Effector memory CD8-positive, alpha-beta T cell (primary cell): ENCODE results near the gene NUF2.
"Not testable (repeated sequence)": the region's sequence is repeated elsewhere in the genome, so short reads cannot be mapped to it uniquely, and the experiment has no call there.

Source experiments
- ATAC-seq: fragments of 150-1000 bp; cut with Tn5 transposase; replicated peaks from 2 replicates; pipeline ENCODE4 v1.10.0; 2021; ENCODE audit warnings: mild to moderate bottlenecking, moderate library complexity
- DNase-seq, 3 experiments: peaks; one replicate each; pipeline ENCODE4 v3.0.0; 2021
- H3K27ac Mint-ChIP-seq, 2 donors: one replicate each; pipeline ENCODE4 v1.8.0; 2022; ENCODE audit warnings: mild to moderate bottlenecking in 2 of 2, mixed read lengths in 2 of 2, moderate library complexity in 2 of 2
- H3K27me3 Mint-ChIP-seq, 2 donors: one replicate each; pipeline ENCODE4 v1.8.0; 2022; ENCODE audit warnings: mixed read lengths in 2 of 2
- H3K36me3 Mint-ChIP-seq: one replicate; pipeline ENCODE4 v1.8.0; 2022; ENCODE audit warnings: mild to moderate bottlenecking, moderate library complexity, mixed read lengths; ENCODE audit not compliant: insufficient read depth
- H3K4me1 Mint-ChIP-seq, 2 donors: one replicate each; pipeline ENCODE4 v1.8.0; 2022; ENCODE audit warnings: low read depth in 2 of 2, mixed read lengths in 2 of 2
- H3K4me3 Mint-ChIP-seq, 2 donors: one replicate each; pipeline ENCODE4 v1.8.0; 2022; ENCODE audit warnings: mild to moderate bottlenecking in 2 of 2, mixed read lengths in 2 of 2, moderate library complexity in 2 of 2
- H3K9me3 Mint-ChIP-seq, 2 donors: one replicate each; pipeline ENCODE4 v1.8.0; 2022; ENCODE audit warnings: mixed read lengths in 2 of 2
- total RNA-seq, 9 experiments: gene quantifications; one replicate each; lab custom pipeline; 2026; lab: John Stamatoyannopoulos, UW

The NUF2 gene
- total RNA-seq: 0.67 to 5.6 (median 2.3) reads per million in 9 experiments

GRCh38 chr1:163321311-163322305 lies at the start of gene NUF2:
NUF2 (plus strand) TSS chr1:163321954; CDS start chr1:163326052, 4,098 bp downstream.
- ATAC-seq: peak; percentile 95
- Mint-ChIP-seq H3K9me3 (no peaks in the 10 kb centered on the region), H3K27ac (peak within 1 kb of the TSS; percentile 93 to 98), H3K27me3 (no peaks in the 10 kb centered on the region), H3K4me1 (peaks cover 13 to 20% of the 10 kb centered on the region in 2 donors), H3K4me3 (peak within 1 kb of the TSS; percentile 86 to 90), H3K36me3 (peaks cover 10% of the 10 kb centered on the region)
- peak; percentile 93 to 96 (median 93) for DNase-seq

GRCh38 chr1:163273766-163274441 lies 47.9 kb upstream of the NUF2 start:
- DNase-seq: no peak
- no peak overlapping the region for H3K4me3 Mint-ChIP-seq
- no peak overlapping the region for H3K27ac Mint-ChIP-seq
- H3K36me3 Mint-ChIP-seq: no peaks in the 10 kb centered on the region
- H3K27me3 Mint-ChIP-seq: no peaks in the 10 kb centered on the region
- no peak for ATAC-seq
- peaks cover 1 to 9% of the 10 kb centered on the region in 2 donors for H3K9me3 Mint-ChIP-seq
- no peaks in the 10 kb centered on the region for H3K4me1 Mint-ChIP-seq

- no peaks in the 10 kb centered on the region for H3K4me1 Mint-ChIP-seq
- no peak overlapping the region for H3K27ac Mint-ChIP-seq
- DNase-seq: no peak
- peaks cover 1 to 20% of the 10 kb centered on the region in 2 donors for H3K9me3 Mint-ChIP-seq
- no peak overlapping the region for H3K4me3 Mint-ChIP-seq
- no peak for ATAC-seq
- H3K27me3 Mint-ChIP-seq: no peaks in the 10 kb centered on the region
- H3K36me3 Mint-ChIP-seq: no peaks in the 10 kb centered on the region
Observed at GRCh38 chr1:163275222-163275621, 46.5 kb upstream of the NUF2 start.

GRCh38 chr1:163278602-163279001 lies 43.2 kb upstream of the NUF2 start:
- Mint-ChIP-seq H3K27ac (no peak overlapping the region), H3K36me3 (no peaks in the 10 kb centered on the region), H3K4me3 (no peak overlapping the region), H3K27me3 (no peaks in the 10 kb centered on the region), H3K4me1 (no peaks in the 10 kb centered on the region), H3K9me3 (peaks cover 1 to 28% of the 10 kb centered on the region in 2 donors)
- DNase-seq (no peak), ATAC-seq (no peak)

GRCh38 chr1:163284867-163285266 lies 36.9 kb upstream of the NUF2 start:
- H3K4me3 Mint-ChIP-seq, H3K27ac Mint-ChIP-seq, ATAC-seq, H3K4me1 Mint-ChIP-seq, H3K9me3 Mint-ChIP-seq, DNase-seq, H3K36me3 Mint-ChIP-seq, H3K27me3 Mint-ChIP-seq: not testable (repeated sequence)

- peaks cover 0 to 3% of the 10 kb centered on the region in 2 donors for H3K4me1 Mint-ChIP-seq
- no peaks in the 10 kb centered on the region for H3K27me3 Mint-ChIP-seq
Observed at GRCh38 chr1:163290025-163290640, 31.6 kb upstream of the NUF2 start.

GRCh38 chr1:163291461-163291860 lies 30.3 kb upstream of the NUF2 start:
- no peak for ATAC-seq
- DNase-seq: no peak
- Mint-ChIP-seq H3K36me3 (no peaks in the 10 kb centered on the region), H3K27ac (no peak overlapping the region), H3K4me1 (peaks cover 0 to 3% of the 10 kb centered on the region in 2 donors), H3K4me3 (no peak overlapping the region), H3K27me3 (no peaks in the 10 kb centered on the region), H3K9me3 (no peaks in the 10 kb centered on the region)

More at GRCh38 chr1:163290025-163290640, 31.6 kb upstream of the NUF2 start:
- H3K27ac Mint-ChIP-seq: no peak overlapping the region
- no peaks in the 10 kb centered on the region for H3K9me3 Mint-ChIP-seq
- ATAC-seq (no peak), DNase-seq (no peak)
- no peaks in the 10 kb centered on the region for H3K36me3 Mint-ChIP-seq
- no peak overlapping the region for H3K4me3 Mint-ChIP-seq

- not testable (repeated sequence) for H3K4me3 Mint-ChIP-seq, ATAC-seq, H3K36me3 Mint-ChIP-seq, H3K9me3 Mint-ChIP-seq, DNase-seq, H3K27ac Mint-ChIP-seq, H3K4me1 Mint-ChIP-seq, H3K27me3 Mint-ChIP-seq
Observed at GRCh38 chr1:163292153-163292552, 29.6 kb upstream of the NUF2 start.

GRCh38 chr1:163293497-163293896 lies 28.3 kb upstream of the NUF2 start:
- not testable (repeated sequence) for H3K4me1 Mint-ChIP-seq

GRCh38 chr1:163295949-163296348 lies 25.8 kb upstream of the NUF2 start:
- Mint-ChIP-seq H3K27me3 (no peaks in the 10 kb centered on the region), H3K27ac (no peak overlapping the region), H3K4me1 (no peaks in the 10 kb centered on the region), H3K4me3 (no peak overlapping the region), H3K9me3 (no peaks in the 10 kb centered on the region), H3K36me3 (peaks cover 6% of the 10 kb centered on the region)
- DNase-seq (no peak), ATAC-seq (no peak)

More at GRCh38 chr1:163293497-163293896, 28.3 kb upstream of the NUF2 start:
- H3K9me3 Mint-ChIP-seq, H3K36me3 Mint-ChIP-seq, H3K4me3 Mint-ChIP-seq, ATAC-seq, DNase-seq, H3K27ac Mint-ChIP-seq, H3K27me3 Mint-ChIP-seq: not testable (repeated sequence)

- no peaks in the 10 kb centered on the region for H3K4me1 Mint-ChIP-seq
- DNase-seq (no peak), ATAC-seq (no peak)
- H3K9me3 Mint-ChIP-seq: no peaks in the 10 kb centered on the region
- H3K4me3 Mint-ChIP-seq: no peak overlapping the region
- peaks cover 6% of the 10 kb centered on the region for H3K36me3 Mint-ChIP-seq
- H3K27me3 Mint-ChIP-seq: no peaks in the 10 kb centered on the region
- H3K27ac Mint-ChIP-seq: no peak overlapping the region
Observed at GRCh38 chr1:163296504-163297263, 25.1 kb upstream of the NUF2 start.

GRCh38 chr1:163298365-163298764 lies 23.4 kb upstream of the NUF2 start:
- no peak for ATAC-seq
- Mint-ChIP-seq H3K27me3 (no peaks in the 10 kb centered on the region), H3K36me3 (peaks cover 6% of the 10 kb centered on the region), H3K9me3 (no peaks in the 10 kb centered on the region), H3K4me3 (no peak overlapping the region), H3K4me1 (no peaks in the 10 kb centered on the region), H3K27ac (no peak overlapping the region)
- no peak for DNase-seq

- Mint-ChIP-seq H3K36me3 (peaks cover 6% of the 10 kb centered on the region), H3K9me3 (no peaks in the 10 kb centered on the region), H3K27ac (no peak overlapping the region), H3K4me1 (no peaks in the 10 kb centered on the region), H3K4me3 (no peak overlapping the region), H3K27me3 (no peaks in the 10 kb centered on the region)
- ATAC-seq (no peak), DNase-seq (no peak)
Observed at GRCh38 chr1:163300568-163300967, 21.2 kb upstream of the NUF2 start.
